Adrenal gland (tissue), 12 donors: ENCODE measurements around the gene SEC16A. TPM values are rescaled to one million over a fixed set of nuclear protein-coding genes. Genes with fewer than 3 reads are reported as not detected.

ENCODE experiments used
- DNase-seq, 7 donors: peaks; one replicate each; pipeline ENCODE4 v3.0.0-alpha.2; 2019 to 2020
- H3K27ac ChIP-seq, 5 donors: fragments of 200-600 bp; sonication (generic) in 4 of 5; 1 replicate in 3 of 5; 2 replicates in 2 of 5; pipeline versions ENCODE4 v1.5.1 to v1.8.0; 2016 to 2020; ENCODE audit warnings: mild to moderate bottlenecking in 1 of 5
- H3K27me3 ChIP-seq: fragments of 200-600 bp; 2 replicates; pipeline ENCODE4 v1.8.0; 2021
- H3K36me3 ChIP-seq, 2 donors: fragments of 200-600 bp; replicated peaks in 1 of 2; 1 replicate in 1 of 2; 2 replicates in 1 of 2; pipeline versions ENCODE4 v1.5.1 to v1.8.0; 2018 to 2022
- H3K4me1 ChIP-seq, 2 donors: fragments of 200-600 bp; replicated peaks in 1 of 2; 1 replicate in 1 of 2; 2 replicates in 1 of 2; pipeline versions ENCODE4 v1.5.1 to v1.8.0; 2018 to 2021
- H3K4me3 ChIP-seq, 4 donors: fragments of 200-600 bp; sonication (generic) in 3 of 4; one replicate each; pipeline ENCODE4 v1.5.1; 2016 to 2018
- H3K9me3 ChIP-seq, 3 donors: fragments of 200-600 bp; sonication (generic) in 1 of 3; replicated peaks in 1 of 3; 1 replicate in 2 of 3; 2 replicates in 1 of 3; pipeline versions ENCODE4 v1.5.1 to v1.8.0; 2016 to 2021
- POLR2A ChIP-seq, 2 donors: fragments of 450-650 bp; IDR thresholded peaks; one replicate each; pipeline ENCODE4 v1.6.1; 2017; ENCODE audit warnings: antibody characterized with exemption in 2 of 2, mild to moderate bottlenecking in 2 of 2, moderate library complexity in 1 of 2
- WGBS, 4 donors: extraction: QIAGEN DNeasy Blood & Tissue Kit in 2 of 4; methylation state at CpG; one replicate each; pipeline versions ENCODE4 v1.1.5 to v1.1.7; 2013 to 2017; 5-methylcytosine and 5-hydroxymethylcytosine counted together
- intact Hi-C, 2 donors: fragments of 100-400 bp; cut with DNase I; formaldehyde crosslinking; loops; one replicate each; pipeline versions ENCODE4 v1.14.1 to v1.15.0; 2022 to 2023
- polyA plus RNA-seq, 3 donors: library from polyadenylated mRNA; stranded (reverse); fragments of 200-250 nt in 2 of 3; fragments of 350-450 nt in 1 of 3; fragmentation: Illumina TruSeq in 1 of 3; extraction: RNeasy Lipid Tissue Mini Kit (QIAGEN cat#74804) in 1 of 3; gene quantifications; one replicate each; pipeline ENCODE4 v1.2.3, GENCODE V29; 2013 to 2014
- total RNA-seq, 9 donors: library from RNA; depleted of rRNA in 4 of 9; stranded (reverse); fragments of >200 nt in 4 of 9; fragments of 120-200 nt in 1 of 9; fragmentation: NEBNext Ultra II Directional in 1 of 9; extraction: Animal tissue kit (Norgen Biotek cat#: 25700) in 1 of 9; gene quantifications; one replicate each; pipeline versions ENCODE4 v1.1.0 to v1.2.4, GENCODE V29; 2013 to 2023
- TF ChIP-seq, protein P1 (sequence below), 6 experiments: fragments of 450-650 bp in 4 of 6; fragments of 200-600 bp in 2 of 6; sonication (generic) in 1 of 6; IDR thresholded peaks; 1 replicate in 5 of 6; 2 replicates in 1 of 6; pipeline versions ENCODE4 v1.5.1 to v1.8.0; 2016 to 2021; ENCODE audit warnings: antibody characterized with exemption in 6 of 6, mild to moderate bottlenecking in 2 of 6, moderate library complexity in 1 of 6
- donor health status: healthy with polysubstance abuse.
- donor health status: Bipolar disorder and iron deficiency.
- donor health status: DM: yes; HTN: yes; CAD: no.
- donor health status: DM: no; HTN: no; CAD: no.
- donor health status: DM: no; HTN: no; CAD: no.
- donor health status: DM: yes; HTN: yes; CAD: no.

The SEC16A gene
- total and polyA plus RNA-seq, 12 donors: 18.8 to 107 (median 56.5) TPM

DNA sequence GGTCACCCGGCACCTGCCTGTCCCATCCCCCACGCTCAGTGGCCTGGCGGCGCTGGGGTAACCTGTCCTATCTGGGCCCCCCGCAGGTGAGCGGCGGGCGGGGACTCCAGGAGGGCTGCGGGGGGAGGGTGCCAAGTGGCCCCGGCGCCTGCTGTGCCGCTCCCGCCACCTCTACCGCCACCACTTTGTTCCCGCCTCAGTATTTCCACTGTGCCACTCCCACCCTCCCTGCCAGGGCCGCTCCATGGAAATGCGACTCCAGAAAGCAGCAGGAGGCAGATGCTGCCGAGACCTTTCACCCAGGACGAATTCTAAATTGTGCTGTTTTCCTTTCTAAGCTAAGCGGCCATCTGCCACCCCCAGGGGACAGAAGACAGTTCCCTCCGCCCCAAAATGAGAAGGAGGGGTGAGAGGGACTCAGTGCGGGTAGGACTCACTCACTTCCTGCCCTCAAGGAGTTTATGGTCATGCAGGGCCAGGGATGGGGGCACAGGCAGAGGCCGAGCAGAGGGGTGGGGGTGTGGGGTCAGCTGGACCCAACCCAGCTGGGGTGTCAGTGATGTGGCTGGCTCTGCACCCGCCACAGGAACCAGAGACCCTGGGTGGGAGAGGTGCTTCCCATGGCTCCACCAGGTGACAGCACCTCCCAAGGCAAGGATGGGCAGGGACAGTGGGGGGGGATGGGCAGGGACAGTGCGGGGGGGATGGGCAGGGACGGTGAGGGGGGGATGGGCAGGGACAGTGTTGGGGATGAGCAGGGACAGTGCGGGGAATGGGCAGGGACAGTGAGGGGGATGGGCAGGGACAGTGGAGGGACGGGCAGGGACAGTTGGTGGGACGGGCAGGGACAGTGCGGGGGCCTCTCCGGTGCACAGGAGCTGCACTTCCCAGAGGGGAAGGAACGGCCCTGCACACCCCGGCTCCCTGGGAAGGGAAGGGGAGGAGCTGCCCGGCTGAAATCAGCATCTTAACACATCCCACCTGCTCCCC lies 45.2 kb upstream of the SEC16A start:
- no peak for DNase-seq
- H3K4me3 ChIP-seq: no peak overlapping the region
- H3K27me3 ChIP-seq: no peaks in the 10 kb centered on the region
- TF ChIP-seq POLR2A (IDR thresholded peaks at IDR 0.05): no peak
- TF ChIP-seq, protein P1, sequence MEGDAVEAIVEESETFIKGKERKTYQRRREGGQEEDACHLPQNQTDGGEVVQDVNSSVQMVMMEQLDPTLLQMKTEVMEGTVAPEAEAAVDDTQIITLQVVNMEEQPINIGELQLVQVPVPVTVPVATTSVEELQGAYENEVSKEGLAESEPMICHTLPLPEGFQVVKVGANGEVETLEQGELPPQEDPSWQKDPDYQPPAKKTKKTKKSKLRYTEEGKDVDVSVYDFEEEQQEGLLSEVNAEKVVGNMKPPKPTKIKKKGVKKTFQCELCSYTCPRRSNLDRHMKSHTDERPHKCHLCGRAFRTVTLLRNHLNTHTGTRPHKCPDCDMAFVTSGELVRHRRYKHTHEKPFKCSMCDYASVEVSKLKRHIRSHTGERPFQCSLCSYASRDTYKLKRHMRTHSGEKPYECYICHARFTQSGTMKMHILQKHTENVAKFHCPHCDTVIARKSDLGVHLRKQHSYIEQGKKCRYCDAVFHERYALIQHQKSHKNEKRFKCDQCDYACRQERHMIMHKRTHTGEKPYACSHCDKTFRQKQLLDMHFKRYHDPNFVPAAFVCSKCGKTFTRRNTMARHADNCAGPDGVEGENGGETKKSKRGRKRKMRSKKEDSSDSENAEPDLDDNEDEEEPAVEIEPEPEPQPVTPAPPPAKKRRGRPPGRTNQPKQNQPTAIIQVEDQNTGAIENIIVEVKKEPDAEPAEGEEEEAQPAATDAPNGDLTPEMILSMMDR (IDR thresholded peaks at IDR 0.05): no peak
- 43 to 61% (median 54%) methylated on average over 18 to 34 of the region's 34 CpGs for WGBS, 4 donors
- peaks cover 0 to 26% of the 10 kb centered on the region in 2 donors for H3K4me1 ChIP-seq
- intact Hi-C loops: no loop called here
- H3K9me3 ChIP-seq: no peaks in the 10 kb centered on the region
- peak overlapping the region in 1 of 5 donors; percentile 58 for H3K27ac ChIP-seq
- H3K36me3 ChIP-seq: no peaks in the 10 kb centered on the region

DNA sequence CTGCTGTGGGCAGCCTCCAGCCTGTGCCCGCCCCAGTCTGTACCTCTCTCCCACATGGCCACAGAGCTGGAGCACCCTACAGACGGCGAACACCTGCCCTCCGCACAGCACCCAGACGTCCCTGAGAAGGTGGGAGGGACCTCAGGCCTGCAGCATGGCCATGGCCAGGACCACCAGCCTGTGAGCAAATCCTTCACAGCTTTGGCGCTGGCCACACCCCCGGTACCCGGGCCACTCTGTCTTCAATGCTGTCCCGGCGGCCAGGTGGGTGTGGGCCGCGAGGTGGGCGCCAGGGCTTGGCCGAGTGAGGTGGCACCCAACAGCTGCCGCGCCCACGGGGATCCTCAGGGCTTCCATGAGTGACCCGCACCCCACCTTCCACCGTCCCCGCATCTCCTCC lies 44.3 kb upstream of the SEC16A start:
- Histone ChIP-seq H3K9me3 (no peaks in the 10 kb centered on the region), H3K36me3 (no peaks in the 10 kb centered on the region), H3K27me3 (no peaks in the 10 kb centered on the region), H3K27ac (peak overlapping the region in 1 of 5 donors; percentile 58), H3K4me3 (no peak overlapping the region), H3K4me1 (peaks cover 0 to 25% of the 10 kb centered on the region in 2 donors)
- TF ChIP-seq, protein P1 (IDR thresholded peaks at IDR 0.05): no peak
- TF ChIP-seq POLR2A (IDR thresholded peaks at IDR 0.05): no peak
- no peak for DNase-seq
- intact Hi-C loops: no loop called here
- 75 to 91% (median 84%) methylated on average over 1 to 20 of the region's 20 CpGs for WGBS, 4 donors

DNA sequence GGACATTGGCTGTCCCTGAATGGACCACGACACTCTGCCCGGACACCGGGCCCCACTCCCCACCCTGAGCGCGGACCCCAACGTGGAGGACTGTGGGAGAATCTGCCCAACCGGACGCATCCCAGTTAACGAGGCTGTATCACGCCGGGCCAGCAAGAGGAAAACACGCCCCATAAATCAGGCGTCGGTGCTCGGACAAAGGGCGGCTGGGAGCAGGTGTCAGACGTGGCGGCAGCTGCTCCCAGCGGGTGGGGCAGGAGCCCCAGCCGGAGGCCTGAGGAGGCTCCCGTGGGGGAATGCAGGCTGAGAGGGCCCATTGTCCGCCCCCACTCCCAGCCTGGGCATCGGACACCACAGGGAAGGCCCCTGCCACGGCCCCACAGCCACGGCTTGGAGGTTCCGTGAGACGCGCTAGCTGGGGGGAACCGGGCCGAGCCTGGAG lies 43.8 kb upstream of the SEC16A start:
- intact Hi-C loops: no loop called here
- peak overlapping the region in 1 of 5 donors; percentile 58 for H3K27ac ChIP-seq
- H3K36me3 ChIP-seq: no peaks in the 10 kb centered on the region
- H3K27me3 ChIP-seq: no peaks in the 10 kb centered on the region
- WGBS, 4 donors: 68 to 81% (median 76%) methylated on average over 20 to 30 of the region's 30 CpGs
- TF ChIP-seq, protein P1 (IDR thresholded peaks at IDR 0.05): no peak
- TF ChIP-seq POLR2A (IDR thresholded peaks at IDR 0.05): no peak
- no peaks in the 10 kb centered on the region for H3K9me3 ChIP-seq
- H3K4me1 ChIP-seq: peaks cover 0 to 25% of the 10 kb centered on the region in 2 donors
- no peak overlapping the region for H3K4me3 ChIP-seq
- DNase-seq: no peak

DNA sequence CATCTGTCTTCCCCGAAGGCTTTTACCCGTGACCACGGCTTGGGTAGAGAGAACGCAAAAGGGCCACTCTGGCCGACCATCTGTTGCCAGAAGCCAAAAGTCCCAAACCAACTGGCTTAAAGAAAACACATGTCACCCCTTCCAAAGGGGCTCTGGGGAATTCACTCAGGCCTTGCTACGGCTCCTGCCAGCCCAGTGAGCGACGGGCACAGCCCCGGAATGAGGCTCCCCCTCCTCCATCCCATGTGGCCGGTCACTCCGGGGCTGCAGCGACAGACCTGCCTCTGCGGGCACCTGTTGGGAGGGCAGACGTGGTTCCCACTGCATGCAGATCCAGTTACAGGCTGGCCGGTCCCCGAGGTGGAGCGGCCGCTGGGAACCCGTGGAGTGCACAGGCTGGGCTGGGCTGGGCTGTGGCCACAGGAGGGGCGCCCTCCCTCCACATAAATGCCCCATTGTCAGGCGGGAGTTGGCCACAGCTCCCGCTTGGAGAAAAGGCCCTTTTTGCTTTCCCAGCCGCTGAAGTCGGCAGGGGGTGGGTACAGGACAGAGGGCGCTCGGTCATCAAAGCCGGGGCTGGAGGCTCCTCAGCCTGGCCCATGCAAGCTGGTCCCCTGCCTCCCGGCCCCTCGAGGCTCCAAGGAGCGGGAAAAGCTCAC lies 43.1 kb upstream of the SEC16A start:
- TF ChIP-seq POLR2A (IDR thresholded peaks at IDR 0.05): no peak
- TF ChIP-seq, protein P1 (IDR thresholded peaks at IDR 0.05): no peak
- Histone ChIP-seq H3K4me1 (peaks cover 0 to 23% of the 10 kb centered on the region in 2 donors), H3K27ac (peak overlapping the region in 1 of 5 donors; percentile 40), H3K9me3 (no peaks in the 10 kb centered on the region), H3K4me3 (no peak overlapping the region), H3K36me3 (no peaks in the 10 kb centered on the region), H3K27me3 (no peaks in the 10 kb centered on the region)
- WGBS, 4 donors: 51 to 65% (median 55%) methylated on average over 4 to 30 of the region's 30 CpGs
- intact Hi-C loops: no loop called here
- no peak for DNase-seq
